ENCODE results near the gene ABLIM2. TPM values are rescaled to one million over a fixed set of nuclear protein-coding genes. Genes with fewer than 3 reads are reported as not detected.

ABLIM2 gene
- total and polyA plus RNA-seq, 2 experiments from 2014 or later, result 1.5 to 4.3 TPM

DNA sequence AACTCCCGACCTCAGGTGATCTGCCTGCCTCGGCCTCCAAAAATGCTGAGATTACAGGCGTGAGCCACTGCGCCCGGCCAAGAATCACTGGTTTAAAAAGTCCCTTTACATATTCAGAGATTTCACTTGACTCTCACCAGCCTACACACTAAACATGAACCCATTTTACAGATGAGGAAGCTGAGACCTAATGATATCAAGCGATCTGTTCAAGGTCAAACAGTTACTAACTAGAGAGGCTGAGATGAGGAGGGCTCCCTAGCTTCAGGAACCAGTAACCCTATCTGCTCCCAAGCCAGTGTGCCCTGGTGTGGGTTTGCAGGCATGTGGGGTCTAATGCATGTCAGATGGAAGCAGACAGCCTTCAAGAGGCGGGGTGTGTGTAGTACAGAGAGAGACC lies 159.3 kb downstream of the ABLIM2 start:
- H4K20me1 ChIP-seq (replicated peaks; ENCODE audit: insufficient read depth), result no peaks in the 10 kb centered on the region
- no peak for DNase-seq (ENCODE audit: low spot score)
- no peaks in the 10 kb centered on the region for H3F3A ChIP-seq (replicated peaks; ENCODE audit: low read depth)
- H3K9me2 ChIP-seq (ENCODE audit: insufficient read depth), result no peaks in the 10 kb centered on the region
- no peaks in the 10 kb centered on the region for H3K79me2 ChIP-seq (replicated peaks; ENCODE audit: insufficient read depth)
- TF ChIP-seq CREB1 (CRISPR knock-in tag; IDR thresholded peaks at IDR 0.05; ENCODE audit: low read depth), result no peak
- no peak for TF ChIP-seq JUNB (IDR thresholded peaks at IDR 0.05; ENCODE audit: unreplicated experiment)
- TF ChIP-seq, protein P1, sequence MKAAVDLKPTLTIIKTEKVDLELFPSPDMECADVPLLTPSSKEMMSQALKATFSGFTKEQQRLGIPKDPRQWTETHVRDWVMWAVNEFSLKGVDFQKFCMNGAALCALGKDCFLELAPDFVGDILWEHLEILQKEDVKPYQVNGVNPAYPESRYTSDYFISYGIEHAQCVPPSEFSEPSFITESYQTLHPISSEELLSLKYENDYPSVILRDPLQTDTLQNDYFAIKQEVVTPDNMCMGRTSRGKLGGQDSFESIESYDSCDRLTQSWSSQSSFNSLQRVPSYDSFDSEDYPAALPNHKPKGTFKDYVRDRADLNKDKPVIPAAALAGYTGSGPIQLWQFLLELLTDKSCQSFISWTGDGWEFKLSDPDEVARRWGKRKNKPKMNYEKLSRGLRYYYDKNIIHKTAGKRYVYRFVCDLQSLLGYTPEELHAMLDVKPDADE (IDR thresholded peaks at IDR 0.05), result no peak
- TF ChIP-seq CTCF (conservative IDR thresholded peaks at IDR 0.05; ENCODE audit: low read depth in 2 of 2), result no peak
- no peak for TF ChIP-seq STAT1 (IDR thresholded peaks at IDR 0.05; ENCODE audit: unreplicated experiment)
- TF ChIP-seq ZNF114 (CRISPR knock-in tag; IDR thresholded peaks at IDR 0.05), result no peak
- TF ChIP-seq, protein P2, sequence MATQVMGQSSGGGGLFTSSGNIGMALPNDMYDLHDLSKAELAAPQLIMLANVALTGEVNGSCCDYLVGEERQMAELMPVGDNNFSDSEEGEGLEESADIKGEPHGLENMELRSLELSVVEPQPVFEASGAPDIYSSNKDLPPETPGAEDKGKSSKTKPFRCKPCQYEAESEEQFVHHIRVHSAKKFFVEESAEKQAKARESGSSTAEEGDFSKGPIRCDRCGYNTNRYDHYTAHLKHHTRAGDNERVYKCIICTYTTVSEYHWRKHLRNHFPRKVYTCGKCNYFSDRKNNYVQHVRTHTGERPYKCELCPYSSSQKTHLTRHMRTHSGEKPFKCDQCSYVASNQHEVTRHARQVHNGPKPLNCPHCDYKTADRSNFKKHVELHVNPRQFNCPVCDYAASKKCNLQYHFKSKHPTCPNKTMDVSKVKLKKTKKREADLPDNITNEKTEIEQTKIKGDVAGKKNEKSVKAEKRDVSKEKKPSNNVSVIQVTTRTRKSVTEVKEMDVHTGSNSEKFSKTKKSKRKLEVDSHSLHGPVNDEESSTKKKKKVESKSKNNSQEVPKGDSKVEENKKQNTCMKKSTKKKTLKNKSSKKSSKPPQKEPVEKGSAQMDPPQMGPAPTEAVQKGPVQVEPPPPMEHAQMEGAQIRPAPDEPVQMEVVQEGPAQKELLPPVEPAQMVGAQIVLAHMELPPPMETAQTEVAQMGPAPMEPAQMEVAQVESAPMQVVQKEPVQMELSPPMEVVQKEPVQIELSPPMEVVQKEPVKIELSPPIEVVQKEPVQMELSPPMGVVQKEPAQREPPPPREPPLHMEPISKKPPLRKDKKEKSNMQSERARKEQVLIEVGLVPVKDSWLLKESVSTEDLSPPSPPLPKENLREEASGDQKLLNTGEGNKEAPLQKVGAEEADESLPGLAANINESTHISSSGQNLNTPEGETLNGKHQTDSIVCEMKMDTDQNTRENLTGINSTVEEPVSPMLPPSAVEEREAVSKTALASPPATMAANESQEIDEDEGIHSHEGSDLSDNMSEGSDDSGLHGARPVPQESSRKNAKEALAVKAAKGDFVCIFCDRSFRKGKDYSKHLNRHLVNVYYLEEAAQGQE (IDR thresholded peaks at IDR 0.05; ENCODE audit: unreplicated experiment), result no peak
- TF ChIP-seq EZH2phosphoT487 (IDR thresholded peaks at IDR 0.05; ENCODE audit: unreplicated experiment), result no peak
- Mint-ChIP-seq H3K4me1 (peaks cover 9% of the 10 kb centered on the region), H3K9me3 (no peaks in the 10 kb centered on the region), H3K4me3 (no peak overlapping the region), H3K36me3 (ENCODE audit: low read depth) (no peaks in the 10 kb centered on the region; the same call in 2 of the 3 replicates), H3K27ac (no peak overlapping the region), H3K27me3 (ENCODE audit: insufficient read depth, low read depth, poor library complexity) (peaks cover 6% of the 10 kb centered on the region)
- H3K4me2 ChIP-seq, result no peak overlapping the region
- no peak overlapping the region for H3K4me3 ChIP-seq
- no peaks in the 10 kb centered on the region for H3K36me3 ChIP-seq (ENCODE audit: insufficient read depth)
- no peak overlapping the region for H2AFZ ChIP-seq
- H3K27ac ChIP-seq (ENCODE audit: low read depth), result no peak overlapping the region
- no peaks in the 10 kb centered on the region for H3K4me1 ChIP-seq (ENCODE audit: insufficient read depth)
- no peaks in the 10 kb centered on the region for H3K27me3 ChIP-seq (ENCODE audit: insufficient read depth)
- ATAC-seq, result no peak

GRCh38 chr4:7998447-7998846 lies 160.2 kb downstream of the ABLIM2 start:
- Histone ChIP-seq H3K27ac (ENCODE audit: low read depth) (no peak overlapping the region), H3K4me2 (no peak overlapping the region)
- no peak for ATAC-seq
- TF ChIP-seq NANOG (IDR thresholded peaks at IDR 0.05; ENCODE audit: borderline replicate concordance), result no peak
- no peak for TF ChIP-seq STAT1 (IDR thresholded peaks at IDR 0.05; ENCODE audit: unreplicated experiment)
- TF ChIP-seq EZH2phosphoT487 (IDR thresholded peaks at IDR 0.05; ENCODE audit: unreplicated experiment), result no peak
- TF ChIP-seq CTCF (conservative IDR thresholded peaks at IDR 0.05; ENCODE audit: low read depth in 2 of 2), result no peak
- TF ChIP-seq POLR2AphosphoS5 (IDR thresholded peaks at IDR 0.05; ENCODE audit: low read depth), result no peak
- TF ChIP-seq CREB1 (CRISPR knock-in tag; IDR thresholded peaks at IDR 0.05; ENCODE audit: low read depth), result no peak
- no peak for TF ChIP-seq ZNF114 (CRISPR knock-in tag; IDR thresholded peaks at IDR 0.05)
- no peak for TF ChIP-seq JUNB (IDR thresholded peaks at IDR 0.05; ENCODE audit: unreplicated experiment)
- no peak for TF ChIP-seq ZNF331 (CRISPR knock-in tag; IDR thresholded peaks at IDR 0.05; ENCODE audit: low read depth)

More at GRCh38 chr4:7998447-7998846, 160.2 kb downstream of the ABLIM2 start:
- Mint-ChIP-seq H3K27me3 (ENCODE audit: insufficient read depth, low read depth, poor library complexity) (peaks cover 6% of the 10 kb centered on the region), H3K9me3 (no peaks in the 10 kb centered on the region), H3K4me3 (no peak overlapping the region), H3K27ac (no peak overlapping the region), H3K36me3 (ENCODE audit: low read depth) (no peaks in the 10 kb centered on the region; the same call in 2 of the 3 replicates), H3K4me1 (peaks cover 9% of the 10 kb centered on the region)
- Histone ChIP-seq H3K4me1 (ENCODE audit: insufficient read depth) (no peaks in the 10 kb centered on the region), H3K79me2 (replicated peaks; ENCODE audit: insufficient read depth) (no peaks in the 10 kb centered on the region), H3K9me2 (ENCODE audit: insufficient read depth) (no peaks in the 10 kb centered on the region), H4K20me1 (replicated peaks; ENCODE audit: insufficient read depth) (no peaks in the 10 kb centered on the region), H3K4me3 (no peak overlapping the region), H3K36me3 (ENCODE audit: insufficient read depth) (no peaks in the 10 kb centered on the region), H2AFZ (no peak overlapping the region), H3K27me3 (ENCODE audit: insufficient read depth) (no peaks in the 10 kb centered on the region), H3F3A (replicated peaks; ENCODE audit: low read depth) (no peaks in the 10 kb centered on the region)
- DNase-seq (ENCODE audit: low spot score), result no peak
